GM04503 (cell line): ENCODE measurements around the gene CARMIL3.

ENCODE experiments used
- DNase-seq: peaks from one replicate; pipeline ENCODE4 v3.0.0-alpha.2; 2012; ENCODE audit warnings: low read depth

Gene CARMIL3

GRCh38 chr14:24117179-24117578 is 65.4 kb downstream of the CARMIL3 start:
- DNase-seq: no peak
